ENCODE measurements around the gene SRP14.

GRCh38 chr15:40054605-40054854 lies 15.5 kb upstream of the SRP14 start:
- TF ChIP-seq, protein P1, sequence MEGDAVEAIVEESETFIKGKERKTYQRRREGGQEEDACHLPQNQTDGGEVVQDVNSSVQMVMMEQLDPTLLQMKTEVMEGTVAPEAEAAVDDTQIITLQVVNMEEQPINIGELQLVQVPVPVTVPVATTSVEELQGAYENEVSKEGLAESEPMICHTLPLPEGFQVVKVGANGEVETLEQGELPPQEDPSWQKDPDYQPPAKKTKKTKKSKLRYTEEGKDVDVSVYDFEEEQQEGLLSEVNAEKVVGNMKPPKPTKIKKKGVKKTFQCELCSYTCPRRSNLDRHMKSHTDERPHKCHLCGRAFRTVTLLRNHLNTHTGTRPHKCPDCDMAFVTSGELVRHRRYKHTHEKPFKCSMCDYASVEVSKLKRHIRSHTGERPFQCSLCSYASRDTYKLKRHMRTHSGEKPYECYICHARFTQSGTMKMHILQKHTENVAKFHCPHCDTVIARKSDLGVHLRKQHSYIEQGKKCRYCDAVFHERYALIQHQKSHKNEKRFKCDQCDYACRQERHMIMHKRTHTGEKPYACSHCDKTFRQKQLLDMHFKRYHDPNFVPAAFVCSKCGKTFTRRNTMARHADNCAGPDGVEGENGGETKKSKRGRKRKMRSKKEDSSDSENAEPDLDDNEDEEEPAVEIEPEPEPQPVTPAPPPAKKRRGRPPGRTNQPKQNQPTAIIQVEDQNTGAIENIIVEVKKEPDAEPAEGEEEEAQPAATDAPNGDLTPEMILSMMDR (IDR thresholded peaks at IDR 0.05; ENCODE audit: insufficient read depth, low read depth, low read length), result no peak
- TF ChIP-seq EZH2 (IDR thresholded peaks at IDR 0.05; ENCODE audit: insufficient read depth, low read length), result no peak
